Testis (tissue), 2 donors: ENCODE data around the gene ZSCAN10.

Experiments
- POLR2A ChIP-seq: fragments of 450-650 bp; IDR thresholded peaks from one replicate; pipeline ENCODE4 v1.6.1; 2017; ENCODE audit warnings: antibody characterized with exemption, mild to moderate bottlenecking, moderate library complexity
- TF ChIP-seq, protein P1 (sequence below), 3 experiments: fragments of 450-650 bp in 2 of 3; fragments of 200-600 bp in 1 of 3; sonication (generic) in 1 of 3; IDR thresholded peaks; one replicate each; pipeline ENCODE4 v1.5.1; 2016 to 2019; ENCODE audit warnings: antibody characterized with exemption in 3 of 3, mild to moderate bottlenecking in 2 of 3, moderate library complexity in 1 of 3

- TF ChIP-seq, protein P1, sequence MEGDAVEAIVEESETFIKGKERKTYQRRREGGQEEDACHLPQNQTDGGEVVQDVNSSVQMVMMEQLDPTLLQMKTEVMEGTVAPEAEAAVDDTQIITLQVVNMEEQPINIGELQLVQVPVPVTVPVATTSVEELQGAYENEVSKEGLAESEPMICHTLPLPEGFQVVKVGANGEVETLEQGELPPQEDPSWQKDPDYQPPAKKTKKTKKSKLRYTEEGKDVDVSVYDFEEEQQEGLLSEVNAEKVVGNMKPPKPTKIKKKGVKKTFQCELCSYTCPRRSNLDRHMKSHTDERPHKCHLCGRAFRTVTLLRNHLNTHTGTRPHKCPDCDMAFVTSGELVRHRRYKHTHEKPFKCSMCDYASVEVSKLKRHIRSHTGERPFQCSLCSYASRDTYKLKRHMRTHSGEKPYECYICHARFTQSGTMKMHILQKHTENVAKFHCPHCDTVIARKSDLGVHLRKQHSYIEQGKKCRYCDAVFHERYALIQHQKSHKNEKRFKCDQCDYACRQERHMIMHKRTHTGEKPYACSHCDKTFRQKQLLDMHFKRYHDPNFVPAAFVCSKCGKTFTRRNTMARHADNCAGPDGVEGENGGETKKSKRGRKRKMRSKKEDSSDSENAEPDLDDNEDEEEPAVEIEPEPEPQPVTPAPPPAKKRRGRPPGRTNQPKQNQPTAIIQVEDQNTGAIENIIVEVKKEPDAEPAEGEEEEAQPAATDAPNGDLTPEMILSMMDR (IDR thresholded peaks at IDR 0.05): no peak
- no peak for TF ChIP-seq POLR2A
Observed at GRCh38 chr16:3097266-3097665, 1.8 kb downstream of the ZSCAN10 start.
